ENCODE measurements around the gene XYLT2. TPM values are rescaled to one million over a fixed set of nuclear protein-coding genes. Genes with fewer than 3 reads are reported as not detected.

Gene XYLT2
- total and polyA plus RNA-seq, 2 of the 8 experiments (the other 6 are each of a cell fraction or from before 2014, with no cell fraction given): 28.0 to 29.9 TPM

GRCh38 chr17:50326831-50327364, 19.0 kb upstream of the XYLT2 start:
- Histone ChIP-seq H3K4me3 (ENCODE audit: extremely low read depth in 1 of 4, insufficient read depth in 2 of 4, low read depth in 3 of 4, low read length in 4 of 4) (no peak overlapping the region), H3K9me3 (ENCODE audit: insufficient read depth in 2 of 2, low read depth in 1 of 2, low read length in 1 of 2) (no peaks in the 10 kb centered on the region), H3K23ac (ENCODE audit: insufficient read length) (no peak overlapping the region), H3K4me1 (replicated peaks in 1 of 4; ENCODE audit: control insufficient read depth in 3 of 4, insufficient read depth in 4 of 4, low read length in 3 of 4) (no peaks in the 10 kb centered on the region), H4K91ac (replicated peaks; ENCODE audit: insufficient read length, low read length) (no peak overlapping the region), H4K20me1 (replicated peaks in 1 of 2; ENCODE audit: control insufficient read depth in 1 of 2, insufficient read depth in 2 of 2, low read length in 2 of 2) (no peaks in the 10 kb centered on the region), H2AK5ac (ENCODE audit: low read depth, low read length) (no peak overlapping the region), H3K18ac (ENCODE audit: extremely low read depth, low read length) (no peak overlapping the region), H3K4ac (replicated peaks; ENCODE audit: insufficient read length, low read depth, low read length) (no peak overlapping the region), H2BK120ac (replicated peaks; ENCODE audit: low read depth, low read length) (no peak overlapping the region), H2BK12ac (ENCODE audit: low read depth, low read length) (no peak overlapping the region), H3K4me2 (ENCODE audit: insufficient read depth in 1 of 2, low read depth in 2 of 2, low read length in 2 of 2) (no peak overlapping the region), H3K79me2 (ENCODE audit: control insufficient read depth in 1 of 2, insufficient read depth in 2 of 2, low read length in 2 of 2) (no peaks in the 10 kb centered on the region), H2AFZ (ENCODE audit: low read length) (no peak overlapping the region), H3K23me2 (ENCODE audit: low read depth, low read length) (no peaks in the 10 kb centered on the region), H3K9ac (replicated peaks in 1 of 4; ENCODE audit: extremely low read depth in 1 of 4, low read depth in 3 of 4, low read length in 3 of 4) (no peak overlapping the region), H4K8ac (ENCODE audit: extremely low read depth, insufficient read depth, low read length) (no peak overlapping the region), H3K14ac (ENCODE audit: insufficient read length) (no peak overlapping the region), H2BK15ac (ENCODE audit: low read length) (no peak overlapping the region), H2BK5ac (ENCODE audit: low read depth, low read length) (no peak overlapping the region), H3K56ac (replicated peaks; ENCODE audit: insufficient read length, low read depth, low read length) (no peak overlapping the region), H3K27ac (ENCODE audit: low read depth, low read length) (no peak overlapping the region), H4K5ac (ENCODE audit: insufficient read length, low read depth, low read length) (no peak overlapping the region), H3K27me3 (replicated peaks in 1 of 4; ENCODE audit: control insufficient read depth in 3 of 4, extremely low read depth in 1 of 4, insufficient read depth in 3 of 4, low read length in 3 of 4) (no peaks in the 10 kb centered on the region), H2BK20ac (ENCODE audit: low read length) (no peak overlapping the region), H3K79me1 (ENCODE audit: low read depth, low read length) (no peaks in the 10 kb centered on the region), H3K36me3 (ENCODE audit: control insufficient read depth in 2 of 4, insufficient read depth in 4 of 4, low read length in 3 of 4) (no peaks in the 10 kb centered on the region)
- ChIA-PET CTCF (ENCODE audit: partially characterized antibody) (interaction anchor here (0.9 kb wide), 1 partner anchor 30 kb away, joined by 3 read pairs; no protein-coding TSS in a partner anchor), POLR2A (ENCODE audit: partially characterized antibody) (interaction anchor here (0.5 kb wide), 1 partner anchor 23 kb away, joined by 3 read pairs; no protein-coding TSS in a partner anchor)
- 78% methylated on average over 9 of the region's 9 CpGs; no CpG with 5 or more reads in 1 of the 2 experiments for WGBS, 2 experiments (ENCODE audit: extremely low coverage in 1 of 2, insufficient coverage in 1 of 2, insufficient read length in 1 of 2, insufficient replicate concordance in 2 of 2, low coverage in 1 of 2, low lambda C conversion rate in 2 of 2, missing lambda C conversion rate in 1 of 2)
- TF ChIP-seq CBX5 (IDR thresholded peaks at IDR 0.05; ENCODE audit: low read depth, low read length): no peak
- TF ChIP-seq GABPA (IDR thresholded peaks at IDR 0.05; ENCODE audit: borderline replicate concordance, insufficient read depth, low read length): no peak
- TF ChIP-seq PHF8 (conservative IDR thresholded peaks at IDR 0.05; ENCODE audit: low read depth, low read length): no peak
- TF ChIP-seq POLR2AphosphoS5 (IDR thresholded peaks at IDR 0.05; ENCODE audit: low read depth, low read length): no peak
- TF ChIP-seq EZH2 (IDR thresholded peaks at IDR 0.05; ENCODE audit: low read depth, low read length, severe bottlenecking): no peak
- TF ChIP-seq SAP30 (IDR thresholded peaks at IDR 0.05; ENCODE audit: insufficient read depth, insufficient replicate concordance, low read length): no peak
- no peak for TF ChIP-seq ATF3 (IDR thresholded peaks at IDR 0.05; ENCODE audit: insufficient read depth, low read depth, low read length)
- no peak for TF ChIP-seq KDM5A (IDR thresholded peaks at IDR 0.05; ENCODE audit: low read length)
- no peak for TF ChIP-seq YY1 (IDR thresholded peaks at IDR 0.05; ENCODE audit: low read depth, low read length)
- FAIRE-seq (no peak), DNase-seq (ENCODE audit: low read depth in 1 of 2, low spot score in 2 of 2) (no peak)
